Natural killer cell (primary cell): ENCODE data around the gene MCF2L. TPM values are rescaled to one million over a fixed set of nuclear protein-coding genes. Genes with fewer than 3 reads are reported as not detected.

Source experiments
- ATAC-seq, 3 donors: fragments of 150-1000 bp in 2 of 3; fragments of 200-7000 bp in 1 of 3; cut with Tn5 transposase; 1 replicate in 1 of 3; 2 replicates in 2 of 3; pipeline ENCODE4 v1.10.0; 2021; ENCODE audit warnings: mild to moderate bottlenecking in 2 of 3, moderate library complexity in 2 of 3
- DNase-seq, 2 donors: peaks; one replicate each; pipeline versions ENCODE4 v3.0.0 to v3.0.0-alpha.2; 2013 to 2021; ENCODE audit warnings: mixed read lengths in 1 of 2
- H3K27ac ChIP-seq: one replicate; pipeline ENCODE4 v1.5.1; 2013; ENCODE audit warnings: mild to moderate bottlenecking, low read length
- H3K27me3 ChIP-seq: one replicate; pipeline ENCODE4 v1.6.1; 2013; ENCODE audit warnings: low read length; ENCODE audit not compliant: control insufficient read depth, insufficient read depth
- H3K36me3 ChIP-seq: one replicate; pipeline ENCODE4 v1.6.1; 2013; ENCODE audit warnings: low read length; ENCODE audit not compliant: control insufficient read depth, insufficient read depth
- H3K4me1 ChIP-seq: one replicate; pipeline ENCODE4 v1.6.1; 2013; ENCODE audit warnings: low read length; ENCODE audit not compliant: control insufficient read depth, insufficient read depth
- H3K4me3 ChIP-seq: one replicate; pipeline ENCODE4 v1.5.1; 2013; ENCODE audit warnings: low read length
- H3K9me3 ChIP-seq: one replicate; pipeline ENCODE4 v1.6.1; 2013; ENCODE audit warnings: low read length; ENCODE audit not compliant: control insufficient read depth, insufficient read depth
- H3K27ac Mint-ChIP-seq, 2 donors: one replicate each; pipeline ENCODE4 v1.8.0; 2022; ENCODE audit warnings: mild to moderate bottlenecking in 2 of 2, mixed read lengths in 2 of 2, moderate library complexity in 1 of 2
- H3K27me3 Mint-ChIP-seq, 2 donors: one replicate each; pipeline ENCODE4 v1.8.0; 2022; ENCODE audit warnings: low read depth in 2 of 2, mixed read lengths in 2 of 2
- H3K36me3 Mint-ChIP-seq: one replicate; pipeline ENCODE4 v1.8.0; 2022; ENCODE audit warnings: mixed read lengths
- H3K4me1 Mint-ChIP-seq, 2 donors: one replicate each; pipeline ENCODE4 v1.8.0; 2022; ENCODE audit warnings: mixed read lengths in 2 of 2
- H3K4me3 Mint-ChIP-seq: one replicate; pipeline ENCODE4 v1.8.0; 2022; ENCODE audit warnings: mild to moderate bottlenecking, moderate library complexity, mixed read lengths
- H3K9me3 Mint-ChIP-seq, 2 donors: one replicate each; pipeline ENCODE4 v1.8.0; 2022; ENCODE audit warnings: mixed read lengths in 2 of 2
- CTCF ChIP-seq: fragments of 200-600 bp; IDR thresholded peaks from one replicate; pipeline ENCODE4 v1.8.0; 2022; ENCODE audit warnings: antibody characterized with exemption
- WGBS: methylation state at CpG from one replicate; pipeline ENCODE4 v1.1.7; 2013; ENCODE audit warnings: missing lambda C conversion rate; ENCODE audit not compliant: insufficient coverage; 5-methylcytosine and 5-hydroxymethylcytosine counted together
- intact Hi-C: fragments of 100-400 bp; cut with micrococcal nuclease; formaldehyde crosslinking; loops from one replicate; pipeline ENCODE4 v1.14.2; 2022
- total RNA-seq, 4 donors: library from RNA; stranded (reverse); fragments of 120-200 nt in 1 of 4; gene quantifications; one replicate each; pipeline versions ENCODE4 v1.2.3 to v1.2.4, GENCODE V29; 2013 to 2022

MCF2L gene
- total RNA-seq, 3 donors from 2014 or later (not counting 1 experiment from before 2014, with no cell fraction given), result 1.7 to 3.0 (median 3.0) TPM

GRCh38 chr13:112959206-112959605 lies 9.8 kb upstream of the MCF2L start:
- Histone ChIP-seq H3K27ac (no peak overlapping the region), H3K27me3 (no peaks in the 10 kb centered on the region), H3K4me3 (no peak overlapping the region), H3K9me3 (no peaks in the 10 kb centered on the region), H3K4me1 (no peaks in the 10 kb centered on the region), H3K36me3 (no peaks in the 10 kb centered on the region)
- no peaks in the 10 kb centered on the region for H3K36me3 Mint-ChIP-seq
- 80% methylated on average over 11 of the region's 11 CpGs for WGBS
- ATAC-seq (no peak), DNase-seq (no peak)
- H3K9me3 Mint-ChIP-seq, result no peaks in the 10 kb centered on the region
- TF ChIP-seq CTCF, result no peak
- intact Hi-C loops, result no loop called here
- no peaks in the 10 kb centered on the region for H3K27me3 Mint-ChIP-seq
- no peak overlapping the region for H3K4me3 Mint-ChIP-seq
- no peak overlapping the region for H3K27ac Mint-ChIP-seq
- no peaks in the 10 kb centered on the region for H3K4me1 Mint-ChIP-seq

GRCh38 chr13:112959701-112960542 lies 9.1 kb upstream of the MCF2L start:
- H3K4me3 Mint-ChIP-seq, result no peak overlapping the region
- H3K4me3 ChIP-seq, result no peak overlapping the region
- H3K27ac Mint-ChIP-seq, result no peak overlapping the region
- no peaks in the 10 kb centered on the region for H3K27me3 ChIP-seq
- H3K9me3 Mint-ChIP-seq, result no peaks in the 10 kb centered on the region
- no peaks in the 10 kb centered on the region for H3K36me3 Mint-ChIP-seq
- H3K4me1 Mint-ChIP-seq, result no peaks in the 10 kb centered on the region
- no peak for DNase-seq
- H3K27ac ChIP-seq, result no peak overlapping the region
- H3K9me3 ChIP-seq, result no peaks in the 10 kb centered on the region
- intact Hi-C loops, result no loop called here
- H3K4me1 ChIP-seq, result no peaks in the 10 kb centered on the region
- no peak for TF ChIP-seq CTCF
- H3K36me3 ChIP-seq, result no peaks in the 10 kb centered on the region
- WGBS, result 93% methylated on average over 30 of the region's 30 CpGs
- ATAC-seq, result no peak
- no peaks in the 10 kb centered on the region for H3K27me3 Mint-ChIP-seq

GRCh38 chr13:112960706-112961105 lies 8.3 kb upstream of the MCF2L start:
- WGBS, result 89% methylated on average over 7 of the region's 7 CpGs
- ATAC-seq (no peak), DNase-seq (no peak)
- H3K27me3 ChIP-seq, result no peaks in the 10 kb centered on the region
- Mint-ChIP-seq H3K27me3 (no peaks in the 10 kb centered on the region), H3K27ac (no peak overlapping the region), H3K9me3 (no peaks in the 10 kb centered on the region), H3K4me1 (peaks cover 0 to 5% of the 10 kb centered on the region in 2 donors), H3K4me3 (no peak overlapping the region), H3K36me3 (no peaks in the 10 kb centered on the region)
- intact Hi-C loops, result no loop called here
- no peaks in the 10 kb centered on the region for H3K36me3 ChIP-seq
- H3K9me3 ChIP-seq, result no peaks in the 10 kb centered on the region
- no peak for TF ChIP-seq CTCF
- no peak overlapping the region for H3K27ac ChIP-seq
- no peaks in the 10 kb centered on the region for H3K4me1 ChIP-seq
- H3K4me3 ChIP-seq, result no peak overlapping the region
